Astrocyte of the spinal cord (primary cell): ENCODE measurements around the gene CAVIN3.

Source experiments
- DNase-seq: peaks from one replicate; pipeline ENCODE4 v3.0.0; 2011; ENCODE audit warnings: low read depth, low spot score
- H3K4me3 ChIP-seq: 2 replicates; pipeline ENCODE4 v1.5.1; 2011; ENCODE audit warnings: low read depth, mild to moderate bottlenecking, low read length, moderate library complexity
- in situ Hi-C: cut with HindIII; loops from 2 replicates; pipeline ENCODE4 v1.10.0; 2017; ENCODE audit warnings: low sequenced_read_pairs
- TF ChIP-seq, protein P1 (sequence below): IDR thresholded peaks from 2 replicates; pipeline ENCODE4 v1.5.1; 2012; ENCODE audit warnings: low read depth, mild to moderate bottlenecking, low read length, inconsistent platforms

CAVIN3 gene

DNA sequence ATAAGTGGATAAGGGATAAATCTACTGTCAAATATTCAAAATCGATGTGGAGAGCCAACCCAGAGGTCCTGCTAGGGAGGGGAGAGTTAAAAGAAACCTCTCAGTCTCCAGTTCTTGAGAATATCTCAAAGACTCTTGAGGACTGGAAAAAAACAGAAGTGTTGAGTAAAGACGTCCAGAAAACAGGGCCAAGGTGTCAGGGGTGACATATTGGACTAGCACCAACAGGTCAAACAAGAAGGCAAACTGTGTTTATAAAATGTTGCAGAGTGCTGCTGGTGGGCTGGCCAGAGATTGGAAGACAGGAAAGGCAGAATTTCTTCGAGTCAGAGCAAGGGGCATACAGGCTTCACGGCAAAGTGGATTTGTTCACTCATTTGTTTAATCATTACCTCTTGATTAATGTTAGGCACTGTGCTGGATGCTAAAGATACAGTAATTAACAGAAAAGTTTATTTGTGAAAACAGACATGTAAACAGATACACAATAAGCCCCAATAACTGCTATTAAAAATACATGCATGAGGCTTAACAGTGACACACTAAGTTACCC lies 36.3 kb upstream of the CAVIN3 start:
- in situ Hi-C loops = no loop called here
- no peak for DNase-seq
- no peak overlapping the region for H3K4me3 ChIP-seq
- TF ChIP-seq, protein P1, sequence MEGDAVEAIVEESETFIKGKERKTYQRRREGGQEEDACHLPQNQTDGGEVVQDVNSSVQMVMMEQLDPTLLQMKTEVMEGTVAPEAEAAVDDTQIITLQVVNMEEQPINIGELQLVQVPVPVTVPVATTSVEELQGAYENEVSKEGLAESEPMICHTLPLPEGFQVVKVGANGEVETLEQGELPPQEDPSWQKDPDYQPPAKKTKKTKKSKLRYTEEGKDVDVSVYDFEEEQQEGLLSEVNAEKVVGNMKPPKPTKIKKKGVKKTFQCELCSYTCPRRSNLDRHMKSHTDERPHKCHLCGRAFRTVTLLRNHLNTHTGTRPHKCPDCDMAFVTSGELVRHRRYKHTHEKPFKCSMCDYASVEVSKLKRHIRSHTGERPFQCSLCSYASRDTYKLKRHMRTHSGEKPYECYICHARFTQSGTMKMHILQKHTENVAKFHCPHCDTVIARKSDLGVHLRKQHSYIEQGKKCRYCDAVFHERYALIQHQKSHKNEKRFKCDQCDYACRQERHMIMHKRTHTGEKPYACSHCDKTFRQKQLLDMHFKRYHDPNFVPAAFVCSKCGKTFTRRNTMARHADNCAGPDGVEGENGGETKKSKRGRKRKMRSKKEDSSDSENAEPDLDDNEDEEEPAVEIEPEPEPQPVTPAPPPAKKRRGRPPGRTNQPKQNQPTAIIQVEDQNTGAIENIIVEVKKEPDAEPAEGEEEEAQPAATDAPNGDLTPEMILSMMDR = no peak

DNA sequence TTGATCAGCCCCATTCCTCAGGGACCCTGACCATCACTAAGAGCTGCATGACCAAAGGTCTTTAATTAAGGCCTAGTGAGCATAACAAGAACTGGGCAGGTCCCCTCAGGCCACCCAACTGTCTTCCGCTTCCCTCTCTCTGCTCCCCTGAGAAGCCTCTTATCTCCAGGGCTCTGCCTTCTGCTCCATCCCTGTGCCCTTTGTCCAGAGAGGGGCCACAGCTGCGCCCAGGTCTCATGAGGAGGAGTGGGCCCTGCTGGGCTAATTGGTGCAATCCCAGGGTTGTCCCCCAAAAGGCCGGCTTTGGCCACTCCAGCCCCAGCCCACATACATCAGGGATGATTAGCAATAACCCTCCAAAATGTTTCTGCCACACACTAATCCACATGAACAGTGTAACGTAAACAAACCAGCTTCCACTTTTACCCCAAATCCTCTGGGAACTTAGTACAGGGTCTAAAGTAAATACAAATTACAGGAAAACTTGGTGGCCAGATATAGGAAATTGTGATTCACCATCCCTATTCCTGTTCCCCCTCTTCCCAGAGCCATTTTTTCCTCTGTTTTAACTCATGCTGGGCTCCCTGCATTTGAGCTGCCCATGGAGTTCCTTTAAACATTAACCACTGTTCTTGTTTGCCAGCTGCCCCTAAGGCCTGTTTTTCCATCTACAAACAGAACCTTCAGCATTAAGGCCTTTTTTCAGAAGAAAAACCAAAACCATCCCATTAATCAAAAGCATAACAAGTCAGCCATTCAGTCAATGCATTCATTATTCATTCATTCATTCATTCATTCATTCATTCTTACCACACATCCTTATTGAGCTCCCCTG lies 34.6 kb upstream of the CAVIN3 start:
- in situ Hi-C loops = no loop called here
- no peak overlapping the region for H3K4me3 ChIP-seq
- no peak for DNase-seq
- TF ChIP-seq, protein P1 = no peak

DNA sequence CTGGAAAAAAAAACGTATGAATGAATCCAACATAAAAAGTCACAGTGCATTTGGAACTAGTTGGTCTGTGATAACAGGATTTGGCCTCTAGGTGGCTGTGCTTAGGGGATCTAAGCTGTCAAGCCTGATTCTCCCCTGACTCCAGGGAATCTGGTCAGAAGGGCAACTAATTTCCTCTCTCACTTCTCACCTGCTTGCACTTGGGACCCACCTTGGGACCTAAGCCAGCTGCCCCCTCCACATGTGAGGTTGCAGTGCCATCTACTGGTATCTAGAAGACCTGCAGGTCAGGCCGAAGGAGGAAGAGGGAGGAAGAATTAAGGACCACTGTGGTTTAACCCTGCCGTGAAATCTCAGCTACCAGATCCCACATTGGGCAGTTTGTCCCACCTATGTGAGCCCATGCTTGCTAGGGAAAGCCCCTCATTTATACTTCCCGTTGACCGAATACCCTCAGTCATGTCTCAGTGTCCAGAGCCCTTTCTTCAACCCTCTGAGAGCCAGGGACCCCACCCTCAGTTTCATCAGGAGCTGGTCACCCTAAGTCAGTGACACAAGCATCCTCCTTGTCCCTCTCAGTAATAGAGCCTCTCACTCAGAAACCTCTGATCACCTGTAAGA lies 33.2 kb upstream of the CAVIN3 start:
- peak; percentile 37 for DNase-seq
- TF ChIP-seq, protein P1 = peak; percentile 92
- no peak overlapping the region for H3K4me3 ChIP-seq

DNA sequence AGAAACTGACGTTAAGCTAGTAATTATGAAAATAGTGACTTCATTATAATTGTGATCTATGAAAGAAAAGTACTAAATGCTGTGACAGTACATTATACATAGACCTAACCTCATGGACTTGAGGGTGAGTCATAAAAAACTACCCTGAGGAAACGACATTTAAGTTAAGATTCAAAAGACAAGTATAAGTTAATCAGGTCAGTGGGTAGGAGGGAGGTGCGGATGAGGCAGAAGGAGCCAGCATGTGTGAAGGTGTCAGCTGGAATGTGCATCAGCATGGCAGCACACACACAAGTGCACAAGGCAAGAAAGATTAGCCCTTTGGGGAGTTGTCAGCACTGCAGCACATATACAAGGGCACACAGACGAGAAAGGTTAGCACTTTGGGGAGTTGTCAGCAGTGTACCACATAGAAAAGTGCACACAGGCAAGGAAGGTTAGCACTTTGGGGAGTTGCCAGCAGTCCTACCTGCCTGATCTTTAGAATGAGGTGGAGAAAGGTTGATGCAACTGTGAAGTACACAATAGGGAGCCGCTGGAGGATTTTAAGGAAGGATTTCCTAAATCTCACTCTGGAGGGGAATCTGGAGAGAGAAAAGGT lies 31.6 kb upstream of the CAVIN3 start:
- TF ChIP-seq, protein P1 = no peak
- no peak overlapping the region for H3K4me3 ChIP-seq
- no peak for DNase-seq
- in situ Hi-C loops = no loop called here

More for the DNA sequence above, 33.2 kb upstream of the CAVIN3 start:
- in situ Hi-C loops = no loop called here

DNA sequence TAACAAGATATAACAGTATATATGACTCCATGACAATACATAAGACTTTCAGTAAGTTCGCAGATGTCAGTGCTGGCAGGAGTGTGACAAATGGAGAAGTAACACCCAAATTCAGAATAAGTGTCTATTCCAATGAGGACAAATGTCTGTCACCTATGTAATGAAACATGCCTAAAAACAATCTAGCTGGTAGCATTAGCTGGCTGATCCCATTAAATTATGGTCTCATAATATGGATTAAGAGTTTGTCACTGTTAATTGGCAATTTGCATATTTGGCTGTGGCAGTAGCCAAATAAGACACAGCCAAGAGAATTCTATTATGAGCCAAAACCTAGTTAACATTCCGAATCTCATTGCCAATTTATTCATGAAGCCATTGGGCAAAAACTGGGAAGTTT lies 30.2 kb upstream of the CAVIN3 start:
- H3K4me3 ChIP-seq = no peak overlapping the region
- TF ChIP-seq, protein P1 = no peak
- in situ Hi-C loops = no loop called here
- DNase-seq = no peak

DNA sequence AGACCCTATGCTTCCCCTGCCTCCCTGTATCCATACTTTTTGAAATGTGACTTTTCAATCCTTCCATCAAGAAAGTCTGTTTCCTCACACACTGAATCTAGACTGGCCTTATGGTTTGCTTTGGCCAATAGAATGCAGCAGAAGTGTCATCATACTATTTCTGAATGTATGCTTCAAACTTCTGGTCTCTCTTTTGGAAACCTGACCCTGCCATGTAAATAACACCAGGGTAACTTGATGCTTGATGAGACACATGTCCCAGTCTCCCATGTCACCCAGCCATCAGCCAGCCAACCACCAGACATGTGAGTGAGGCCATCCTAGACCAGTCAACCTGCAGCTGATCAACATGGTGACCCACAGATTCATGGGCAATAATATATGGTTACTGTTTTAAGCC lies 29.7 kb upstream of the CAVIN3 start:
- H3K4me3 ChIP-seq = no peak overlapping the region
- TF ChIP-seq, protein P1 = no peak
- DNase-seq = no peak
- in situ Hi-C loops = no loop called here
